ENCODE measurements around the gene SWT1.
"Not testable (repeated sequence)": the region's sequence is repeated elsewhere in the genome, so short reads cannot be mapped to it uniquely, and the experiment has no call there.

The SWT1 gene

DNA sequence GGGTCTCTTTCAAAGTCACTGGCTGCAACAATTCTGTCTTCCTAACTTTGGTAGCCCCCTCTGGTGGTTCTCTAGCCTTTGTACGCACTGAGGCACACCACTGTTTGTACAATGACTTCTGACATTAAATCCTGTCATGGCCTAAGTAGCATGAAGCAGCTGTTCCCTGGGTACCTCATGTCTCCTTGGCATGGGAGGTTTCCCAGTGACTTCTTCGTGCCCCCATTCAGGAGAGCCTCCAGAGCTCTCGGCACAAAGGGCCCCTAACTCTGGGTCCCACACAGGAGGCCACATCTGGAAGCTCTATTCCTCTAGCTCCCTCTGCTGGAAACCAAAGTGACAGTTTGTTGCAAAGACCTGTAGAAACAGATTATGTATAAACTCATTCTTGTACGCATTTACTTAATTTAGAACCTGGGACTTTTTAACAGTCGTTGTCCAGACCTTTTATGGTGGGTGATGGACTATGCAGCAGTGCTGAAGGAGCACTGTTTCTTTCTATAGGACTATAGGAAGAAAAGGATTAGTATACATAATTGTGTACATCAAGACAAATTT, 13.4 kb downstream of the SWT1 start:
- peak; percentile 32 to 70 for DNase-seq

DNA sequence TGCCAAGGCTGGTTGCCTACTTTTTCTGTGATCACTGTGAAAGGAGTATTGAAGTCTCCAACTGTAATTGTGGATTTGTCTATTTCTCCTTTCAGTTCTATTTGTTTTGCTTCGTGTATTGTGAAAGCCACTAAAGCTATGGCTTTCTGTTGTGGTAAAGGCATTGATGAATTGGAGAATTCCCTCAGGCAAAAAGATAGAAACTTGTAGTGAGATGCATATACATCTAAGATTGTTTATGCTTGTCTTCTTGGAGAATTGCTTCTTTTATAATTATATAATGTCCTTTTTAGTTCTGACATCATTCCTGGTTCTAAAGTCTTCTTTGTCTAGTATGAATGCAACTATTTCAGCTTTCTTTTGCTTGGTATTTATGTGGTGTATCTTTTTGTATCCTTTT, 36.8 kb downstream of the SWT1 start:
- DNase-seq: no peak

DNA sequence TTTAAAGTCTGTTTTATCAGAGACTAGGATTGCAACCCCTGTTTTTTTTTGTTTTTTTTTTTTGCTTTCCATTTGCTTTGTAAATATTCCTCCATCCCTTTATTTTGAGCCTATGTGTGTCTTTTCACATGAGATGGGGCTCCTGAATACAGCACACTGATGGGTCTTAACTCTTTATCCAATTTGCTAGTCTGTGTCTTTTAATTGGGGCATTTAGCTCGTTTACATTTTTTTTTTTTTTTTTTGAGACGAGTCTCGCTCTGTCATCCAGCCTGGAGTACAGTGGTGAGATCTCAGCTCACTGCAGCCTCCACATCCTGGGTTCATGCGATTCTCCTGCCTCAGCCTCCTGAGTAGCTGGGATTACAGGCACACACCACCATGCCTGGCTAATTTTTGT, 41.7 kb downstream of the SWT1 start:
- not testable (repeated sequence) for DNase-seq

DNA sequence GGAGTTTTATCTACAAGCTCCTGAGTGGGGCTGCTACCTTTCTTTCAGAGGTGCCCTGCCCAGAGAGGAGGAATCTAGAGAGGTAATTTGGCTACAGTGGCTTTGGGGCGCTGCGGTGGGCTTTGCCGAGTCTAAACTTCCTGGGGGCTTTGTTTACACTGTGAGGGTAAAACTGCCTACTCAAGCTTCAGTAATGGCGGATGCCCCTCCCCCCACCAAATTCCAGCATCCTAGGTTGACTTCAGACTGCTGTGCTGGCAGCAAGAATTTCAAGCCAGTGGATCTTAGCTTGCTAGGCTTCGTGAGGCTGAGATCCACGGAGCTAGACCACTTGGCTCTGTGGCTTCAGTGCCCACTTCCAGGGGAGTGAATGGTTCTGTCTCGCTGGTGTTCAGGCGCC, 43.9 kb downstream of the SWT1 start:
- DNase-seq: no peak

DNA sequence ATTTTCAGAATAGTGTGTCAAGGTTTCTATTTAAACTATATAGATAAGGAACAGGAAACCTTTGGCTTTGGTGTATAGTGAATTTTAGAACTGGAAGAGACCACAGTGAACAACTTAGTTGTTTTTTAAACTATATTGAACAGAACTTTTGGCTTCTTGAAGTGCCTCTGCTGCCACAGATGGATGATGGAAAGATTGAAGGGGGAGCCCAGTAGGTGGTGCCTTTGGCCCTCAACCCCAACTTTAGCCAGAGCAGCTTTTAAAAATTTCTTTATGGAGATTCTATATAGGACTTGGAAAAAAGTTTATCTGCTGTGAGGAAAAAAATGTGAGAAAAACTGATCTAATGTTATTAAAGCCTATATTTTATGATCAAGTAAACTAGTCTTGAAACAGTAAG, 50.2 kb downstream of the SWT1 start:
- DNase-seq: no peak

DNA sequence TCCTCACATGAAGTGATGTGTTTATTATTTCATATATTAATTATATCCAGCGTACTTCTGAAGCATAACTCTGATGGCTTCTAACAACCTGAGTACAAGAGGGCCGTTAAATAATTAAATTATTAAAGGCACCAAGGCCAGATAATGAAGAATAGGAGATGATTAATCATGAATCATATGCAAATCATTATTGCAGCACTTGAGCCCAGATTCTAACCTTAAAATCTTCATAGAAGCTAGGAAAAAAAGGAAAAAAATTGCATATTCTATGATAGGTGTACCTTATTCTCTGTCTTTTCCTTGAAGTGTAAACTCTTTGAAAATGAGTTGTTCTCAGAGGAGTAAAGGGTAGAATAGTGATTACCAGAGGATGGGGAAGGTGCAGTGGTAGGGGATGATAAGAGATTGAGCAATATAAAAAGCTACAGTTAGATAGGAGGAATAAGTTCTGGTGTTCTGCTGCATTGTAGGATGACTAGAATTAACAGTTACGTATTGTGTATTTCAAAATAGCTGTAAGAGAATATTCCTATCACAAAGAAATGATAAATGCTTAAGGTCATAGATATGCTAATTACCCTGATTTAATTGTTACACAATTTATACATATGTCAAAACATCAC, 51.1 kb downstream of the SWT1 start:
- DNase-seq: no peak

DNA sequence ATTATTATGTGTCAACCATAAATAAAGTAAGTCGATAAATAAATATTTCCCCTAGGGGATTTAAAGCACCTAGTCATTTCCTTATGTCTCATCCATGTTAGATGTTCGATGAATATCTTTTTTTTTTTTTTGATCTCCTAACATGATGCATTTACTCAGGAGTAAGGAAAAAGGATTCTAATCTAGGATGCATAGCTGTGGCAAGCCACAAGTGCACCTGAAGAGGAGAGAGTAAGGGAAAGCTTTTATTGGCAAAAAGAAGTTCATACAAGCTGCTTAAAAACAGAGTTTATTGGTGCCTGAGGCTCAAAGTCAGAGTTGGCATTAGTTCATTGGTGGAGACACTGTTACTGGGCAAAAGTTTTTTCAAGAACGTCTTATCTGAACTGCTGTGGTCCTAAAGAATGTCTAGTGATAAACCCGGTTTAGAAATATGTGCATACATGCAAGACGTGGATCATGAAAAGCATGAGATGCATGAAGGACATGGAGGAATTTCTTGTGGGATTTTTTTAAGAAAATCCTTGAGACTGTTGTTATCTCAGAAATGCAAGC, 51.7 kb downstream of the SWT1 start:
- DNase-seq: no peak

DNA sequence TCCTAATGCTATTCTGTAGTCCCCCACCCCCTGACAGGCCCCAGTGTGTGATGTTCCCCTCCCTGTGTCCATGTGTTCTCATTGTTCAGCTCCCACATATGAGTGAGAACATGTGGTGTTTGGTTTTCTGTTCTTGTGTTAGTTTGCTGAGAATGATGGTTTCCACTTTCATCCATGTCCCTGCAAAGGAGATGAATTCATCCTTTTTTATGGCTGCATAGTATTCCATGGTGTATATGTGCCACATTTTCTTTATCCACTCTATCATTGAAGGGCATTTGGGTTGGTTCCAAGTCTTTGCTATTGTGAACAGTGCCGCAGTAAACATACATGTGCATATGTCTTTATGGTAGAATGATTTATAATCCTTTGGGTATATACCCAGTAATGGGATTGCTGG, 52.4 kb downstream of the SWT1 start:
- not testable (repeated sequence) for DNase-seq

DNA sequence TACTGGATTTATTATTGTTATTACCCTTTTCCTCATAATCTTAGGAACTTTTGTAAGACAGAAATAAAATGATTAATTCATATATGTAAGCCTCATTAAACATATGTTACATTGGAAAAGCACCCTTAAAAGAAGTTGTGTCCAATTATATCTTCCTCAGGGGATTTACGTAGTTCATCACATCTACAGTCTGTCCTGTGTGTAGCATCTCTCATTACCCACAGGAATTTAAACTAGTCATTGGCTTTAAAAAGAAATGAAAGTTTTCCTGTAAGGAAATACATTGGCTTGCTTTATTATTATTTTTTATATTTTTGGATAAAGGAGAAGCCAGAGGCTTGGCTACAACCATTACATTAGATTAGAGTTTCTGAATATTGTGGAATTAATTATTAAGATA, 56.1 kb downstream of the SWT1 start:
- no peak for DNase-seq

DNA sequence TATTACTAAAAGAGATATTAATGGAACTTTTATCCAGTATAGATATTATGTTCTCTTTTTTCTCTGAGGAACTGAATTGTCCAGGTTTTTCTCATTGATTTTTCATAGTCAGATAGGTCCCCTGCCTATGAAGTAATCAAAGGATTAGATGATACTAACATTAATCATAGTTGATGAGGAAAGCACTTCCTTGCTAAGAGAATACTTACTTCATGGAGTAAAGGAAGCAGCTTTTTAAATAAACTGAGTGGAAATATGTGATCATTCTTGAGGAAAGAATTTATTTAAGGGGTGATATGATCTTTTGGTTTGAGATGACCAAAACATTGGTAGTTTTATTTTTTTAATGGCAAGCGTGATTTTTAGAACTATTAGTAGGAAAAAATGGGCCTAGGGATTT, 58.9 kb downstream of the SWT1 start:
- no peak for DNase-seq

DNA sequence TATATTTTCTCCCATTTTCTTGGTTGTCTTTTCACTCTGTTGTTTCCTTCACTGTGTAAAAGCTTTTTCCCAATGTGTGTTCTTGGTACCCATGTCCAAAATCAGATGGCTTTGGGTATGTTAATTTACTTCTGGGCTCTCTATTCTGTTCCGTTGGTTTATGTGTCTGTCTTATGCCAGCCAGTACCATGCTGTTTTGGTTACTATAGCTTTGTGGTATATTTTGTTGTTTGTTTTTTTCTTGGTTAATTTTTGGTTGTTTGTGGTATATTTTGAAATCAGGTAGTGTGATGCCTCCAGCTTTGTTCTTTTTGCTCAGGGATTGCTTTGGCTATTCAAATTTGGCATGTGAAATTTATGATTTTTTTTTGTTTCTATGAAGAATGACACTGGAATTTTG, 67.2 kb downstream of the SWT1 start:
- DNase-seq: no peak

DNA sequence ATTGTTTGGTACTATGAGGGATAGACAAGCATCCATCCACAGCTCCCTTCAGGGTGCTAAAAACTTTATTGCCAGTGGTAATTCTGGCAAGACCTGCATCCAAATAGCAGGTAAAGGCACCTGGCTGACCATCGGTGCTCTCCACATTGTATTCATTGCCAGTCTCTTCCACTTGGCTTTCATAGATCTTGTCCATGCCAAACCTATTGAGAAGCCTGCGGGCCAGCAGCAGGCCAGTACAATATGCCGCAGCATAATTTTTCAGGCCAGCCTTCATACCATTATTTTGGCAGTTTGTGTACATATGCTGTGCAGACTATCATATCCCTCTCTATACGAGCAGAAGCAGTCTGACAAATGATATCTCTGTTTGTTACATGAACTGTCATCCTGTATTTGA, 70.2 kb downstream of the SWT1 start:
- DNase-seq: no peak

DNA sequence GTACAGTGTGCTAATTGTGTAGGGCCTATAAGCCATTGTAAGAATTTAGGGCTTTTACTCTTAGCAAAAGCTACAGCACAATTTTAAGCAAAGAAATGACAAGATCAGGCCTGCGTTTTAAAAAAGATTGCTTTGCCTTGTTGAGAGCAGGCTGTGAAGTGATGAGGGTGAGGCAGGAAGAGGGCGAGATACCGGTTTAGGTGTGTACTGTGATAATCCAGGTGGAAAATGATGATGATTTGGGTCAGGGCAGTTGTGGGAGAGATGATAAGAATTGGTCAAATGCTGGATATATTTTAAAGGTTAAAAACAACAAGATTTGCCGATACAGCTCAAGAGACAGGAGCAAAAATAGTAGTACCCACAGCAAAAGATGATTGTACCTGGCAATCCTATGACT, 72.0 kb downstream of the SWT1 start:
- DNase-seq: no peak

DNA sequence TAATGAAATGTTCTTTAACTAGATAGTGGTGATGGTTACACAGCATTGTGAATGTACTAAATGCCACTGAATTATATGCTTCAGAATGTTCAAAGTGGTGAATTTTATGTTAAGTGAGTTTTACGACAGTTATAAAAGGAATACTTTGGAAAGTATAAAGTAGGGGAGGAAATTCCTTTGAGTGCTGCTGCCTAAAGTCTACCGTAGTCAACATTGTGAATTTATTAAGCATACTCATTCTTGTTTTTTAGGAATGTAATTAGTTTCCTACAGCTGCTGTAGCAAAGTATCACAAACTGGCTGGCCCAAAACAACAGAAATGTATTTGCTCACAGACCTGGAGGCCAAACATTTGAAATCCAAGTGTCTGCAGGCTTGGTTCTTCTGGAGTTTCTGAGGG, 73.0 kb downstream of the SWT1 start:
- no peak for DNase-seq

DNA sequence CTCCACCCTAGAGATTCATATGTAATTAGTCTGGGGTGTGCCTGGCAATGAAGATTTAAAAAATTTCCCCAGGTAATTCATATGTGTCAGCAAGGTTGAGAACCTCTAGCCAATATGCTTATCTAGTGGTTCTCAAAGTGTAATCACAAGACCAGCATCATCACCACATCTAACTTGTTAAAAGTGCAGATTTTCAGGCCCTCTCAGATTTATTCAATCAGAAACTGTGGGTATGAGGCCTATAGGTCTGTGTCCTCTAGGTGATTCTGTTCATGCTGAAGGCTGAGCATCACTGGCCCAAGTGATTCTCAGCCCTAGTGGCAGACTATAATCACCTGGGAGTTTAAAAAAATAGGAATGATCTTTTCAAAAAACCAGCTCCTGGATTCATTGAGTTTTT, 75.9 kb downstream of the SWT1 start:
- no peak for DNase-seq

DNA sequence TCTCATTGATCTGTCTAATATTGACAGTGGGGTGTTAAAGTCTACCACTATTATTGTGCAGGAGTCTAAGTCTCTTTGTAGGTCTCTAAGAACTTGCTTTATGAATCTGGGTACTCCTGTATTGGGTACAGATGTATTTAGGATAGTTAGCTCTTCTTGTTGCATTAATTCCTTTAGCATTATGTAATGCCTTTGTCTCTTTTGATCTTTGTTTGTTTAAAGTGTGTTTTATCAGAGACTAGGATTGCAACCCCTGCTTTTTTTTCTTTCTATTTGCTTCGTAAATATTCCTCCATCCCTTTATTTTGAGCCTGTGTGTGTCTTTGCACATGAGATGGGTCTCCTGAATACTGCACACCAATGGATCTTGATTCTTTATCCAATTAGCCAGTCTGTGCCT, 77.2 kb downstream of the SWT1 start:
- DNase-seq: not testable (repeated sequence)

DNA sequence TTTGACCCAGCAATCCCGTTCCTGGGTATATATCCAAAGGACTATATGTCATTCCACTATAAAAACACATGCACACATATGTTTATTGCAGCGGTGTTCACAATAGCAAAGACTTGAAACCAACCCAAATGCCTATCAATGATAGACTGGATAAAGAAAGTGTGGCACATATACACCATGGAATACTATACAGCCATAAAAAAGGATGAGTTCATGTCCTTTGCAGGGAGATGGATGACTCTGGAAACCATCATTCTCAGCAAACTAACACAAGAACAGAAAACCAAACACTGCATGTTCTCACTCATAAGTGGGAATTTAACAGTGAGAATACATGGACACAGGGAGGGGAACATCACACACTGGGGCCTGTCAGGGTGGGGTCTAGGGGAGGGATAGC, 80.2 kb downstream of the SWT1 start:
- DNase-seq: not testable (repeated sequence)

DNA sequence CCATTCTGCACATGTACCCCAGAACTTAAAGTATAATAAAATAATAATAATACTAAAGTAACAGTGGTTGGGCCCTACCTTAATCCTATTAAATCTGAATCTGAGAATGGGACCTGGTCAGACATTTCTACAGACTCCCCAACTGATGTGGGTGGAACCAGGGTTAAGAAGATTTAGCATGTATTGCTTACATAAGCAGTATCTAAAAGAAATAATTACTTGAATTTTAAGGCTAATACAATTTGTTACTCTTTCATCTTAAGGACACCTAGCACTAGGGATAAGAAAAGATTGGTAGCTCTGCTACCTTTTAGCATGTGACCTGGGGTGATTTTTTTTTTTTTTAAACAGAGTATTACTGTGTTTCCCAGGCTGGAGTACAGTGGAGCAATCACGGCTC, 80.7 kb downstream of the SWT1 start:
- no peak for DNase-seq

DNA sequence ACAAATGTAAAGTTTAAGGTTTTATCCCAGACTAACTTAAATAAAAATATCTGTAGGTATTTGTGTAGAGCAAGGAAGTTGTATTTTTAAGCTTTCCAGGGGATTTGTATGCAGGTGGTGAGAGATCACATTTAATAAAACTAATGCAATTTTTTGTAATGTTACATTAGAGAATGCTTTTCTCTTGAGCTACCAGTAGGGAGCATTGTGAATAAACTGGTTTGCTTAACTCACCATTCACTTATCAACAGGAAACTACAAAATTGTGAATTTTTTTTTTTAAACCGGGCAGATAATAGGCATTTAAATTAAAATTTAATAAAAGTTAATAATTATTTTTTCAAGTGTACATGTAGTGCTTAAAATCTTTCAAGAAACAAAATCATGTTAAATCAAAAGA, 81.5 kb downstream of the SWT1 start:
- DNase-seq: peak in 1 of 2 donors; percentile 46

DNA sequence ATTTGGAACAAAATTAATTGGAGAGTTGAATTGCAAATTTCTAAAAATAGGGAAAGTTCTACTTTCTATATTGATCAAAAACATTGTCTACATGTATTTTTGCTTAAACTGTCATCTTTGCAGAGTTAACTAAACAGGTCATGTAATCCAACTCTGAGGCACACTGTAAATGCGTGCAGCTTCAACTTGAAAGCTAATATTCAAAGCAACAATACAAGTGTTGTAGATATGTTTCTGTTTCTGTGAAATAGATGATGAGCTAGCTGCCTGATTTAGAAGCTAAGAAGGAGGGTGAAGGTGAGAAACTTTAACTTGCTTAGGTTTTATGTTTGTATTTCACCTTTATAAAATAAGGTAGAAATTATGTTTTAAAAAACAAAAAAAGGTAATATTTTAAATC, 82.9 kb downstream of the SWT1 start:
- DNase-seq: peak in 1 of 2 donors; percentile 12

DNA sequence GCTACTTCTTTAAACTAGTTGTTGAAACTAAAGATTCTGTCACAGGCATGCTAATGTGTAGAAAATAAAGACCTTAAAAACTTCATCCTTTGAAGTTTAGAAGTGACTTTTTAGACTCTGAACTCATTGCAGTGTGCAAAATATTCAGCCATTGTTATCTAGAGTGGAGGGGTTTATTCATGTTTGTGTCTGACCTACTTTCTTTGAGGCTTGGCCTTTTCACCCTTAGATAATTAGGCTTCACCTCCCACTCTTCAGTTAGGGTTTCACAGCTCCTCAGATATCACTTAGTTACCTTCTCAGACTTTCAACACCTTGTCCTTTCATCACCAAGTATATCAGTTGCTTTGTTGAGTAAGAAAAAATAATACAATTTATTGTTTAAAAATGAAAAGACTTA, 84.2 kb downstream of the SWT1 start:
- DNase-seq: peak in 1 of 2 donors; percentile 14

DNA sequence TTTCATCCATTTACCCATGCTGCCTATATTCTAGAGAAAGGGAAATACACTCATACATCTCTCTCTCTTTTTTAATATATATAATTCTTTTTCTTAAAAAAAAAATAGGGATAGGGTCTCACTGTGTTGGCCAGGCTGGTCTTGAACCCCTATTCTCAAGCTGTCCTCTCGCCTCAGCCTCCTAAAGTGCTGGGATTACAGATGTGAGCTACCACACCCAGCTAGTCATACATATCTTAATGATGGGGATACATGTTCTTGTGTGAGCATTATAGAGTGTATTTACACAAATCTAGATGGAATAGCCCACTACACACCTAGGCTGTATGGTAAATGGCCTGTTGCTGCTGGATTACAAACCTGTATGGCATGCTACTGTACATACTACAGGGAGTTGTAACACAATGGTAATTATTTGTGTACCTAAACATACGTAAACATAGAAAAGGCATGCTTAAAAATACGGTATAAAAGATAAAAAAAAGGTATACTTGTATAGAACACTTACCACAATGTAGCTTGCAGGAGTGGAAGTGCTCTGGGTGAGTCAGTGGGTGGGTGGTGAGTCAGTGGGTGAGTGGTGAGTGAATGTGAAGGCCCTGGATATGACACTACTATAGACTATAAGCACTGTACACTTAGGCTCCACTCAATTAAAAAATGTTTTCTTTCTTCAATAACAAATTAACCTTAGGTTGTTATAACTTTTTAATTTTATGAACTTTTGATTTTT, 87.2 kb downstream of the SWT1 start:
- no peak for DNase-seq

DNA sequence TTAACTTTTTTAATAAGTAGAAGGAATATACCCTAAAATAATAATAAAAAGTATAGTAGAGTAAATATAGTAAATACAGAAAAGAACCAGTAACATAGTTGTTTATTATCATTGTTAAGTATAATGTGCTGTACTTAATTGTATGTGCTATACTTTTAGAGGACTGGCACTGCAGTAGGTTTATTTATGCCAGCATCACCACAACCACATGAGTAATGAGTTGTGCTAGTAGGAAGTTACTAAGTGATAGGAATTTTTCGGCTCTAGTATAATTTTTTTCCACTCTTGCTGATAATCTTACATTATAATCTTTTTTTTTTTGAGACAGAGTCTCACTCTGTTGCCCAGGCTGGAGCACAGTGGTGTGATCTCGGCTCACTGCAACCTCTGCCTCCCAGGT, 88.5 kb downstream of the SWT1 start:
- no peak for DNase-seq

DNA sequence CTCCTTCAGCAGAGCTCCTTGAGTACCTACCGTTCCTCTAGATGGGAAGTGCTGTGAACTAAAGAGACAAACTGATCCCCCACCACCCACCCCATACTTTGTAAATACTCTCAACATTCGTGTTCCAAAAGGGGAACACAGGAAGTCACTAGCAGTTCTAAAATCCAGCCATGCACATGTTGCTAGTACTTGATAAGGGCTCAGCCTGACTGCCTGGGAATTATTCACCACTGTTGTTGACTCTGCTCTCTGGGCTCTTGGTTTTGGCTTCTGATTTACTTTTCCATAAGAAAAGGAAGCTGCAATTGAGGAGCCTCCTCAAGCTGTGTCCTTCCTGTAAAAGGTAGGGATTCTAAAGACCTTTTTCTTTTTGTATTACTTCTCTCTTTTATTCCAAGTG, 92.6 kb downstream of the SWT1 start:
- no peak for DNase-seq
